ENCODE data around the gene CRACR2A. TPM values are rescaled to one million over a fixed set of nuclear protein-coding genes. Genes with fewer than 3 reads are reported as not detected.

The CRACR2A gene
- total RNA-seq, 1 experiment from 2014 or later, result not detected

DNA sequence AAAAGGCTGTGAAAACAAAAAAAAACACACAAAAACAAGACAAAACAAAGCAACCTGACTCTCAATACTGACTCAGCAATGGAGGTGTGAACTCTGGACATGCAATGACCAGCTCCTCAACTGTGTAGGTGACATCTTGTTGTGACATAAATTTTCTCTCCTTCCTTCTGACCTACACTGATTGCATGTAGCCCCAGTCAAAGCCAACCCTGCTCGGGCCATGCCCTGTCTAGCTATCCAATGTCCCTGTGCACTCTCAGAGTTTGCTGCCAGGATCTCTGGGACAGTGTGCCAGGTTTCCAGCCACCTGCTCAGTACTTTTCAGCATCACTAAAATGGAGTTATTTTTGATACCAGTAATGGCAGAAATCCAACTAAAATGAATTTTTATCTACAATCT, 18.9 kb upstream of the CRACR2A start:
- DNase-seq (ENCODE audit: unreplicated experiment), result no peak
- no peaks in the 10 kb centered on the region for H3K36me3 Mint-ChIP-seq (ENCODE audit: insufficient read depth, unreplicated experiment)
- BruUV-seq (replicated peaks), result no TSS peak
- CTCF ChIA-PET, result interaction anchor here (0.6 to 9.8 kb wide), 9 partner anchors 32 to 698 kb away, joined by 3 to 188 read pairs (median 4); no protein-coding TSS in a partner anchor
- POLR2A ChIA-PET, result interaction anchor here (0.8 kb wide), 1 partner anchor 248 kb away, joined by 3 read pairs; no protein-coding TSS in a partner anchor
- no peaks in the 10 kb centered on the region for H3K27me3 Mint-ChIP-seq (ENCODE audit: insufficient read depth, unreplicated experiment)
- no peak overlapping the region for H3K27ac Mint-ChIP-seq (ENCODE audit: low read depth, unreplicated experiment)
- TF ChIP-seq, protein P1, sequence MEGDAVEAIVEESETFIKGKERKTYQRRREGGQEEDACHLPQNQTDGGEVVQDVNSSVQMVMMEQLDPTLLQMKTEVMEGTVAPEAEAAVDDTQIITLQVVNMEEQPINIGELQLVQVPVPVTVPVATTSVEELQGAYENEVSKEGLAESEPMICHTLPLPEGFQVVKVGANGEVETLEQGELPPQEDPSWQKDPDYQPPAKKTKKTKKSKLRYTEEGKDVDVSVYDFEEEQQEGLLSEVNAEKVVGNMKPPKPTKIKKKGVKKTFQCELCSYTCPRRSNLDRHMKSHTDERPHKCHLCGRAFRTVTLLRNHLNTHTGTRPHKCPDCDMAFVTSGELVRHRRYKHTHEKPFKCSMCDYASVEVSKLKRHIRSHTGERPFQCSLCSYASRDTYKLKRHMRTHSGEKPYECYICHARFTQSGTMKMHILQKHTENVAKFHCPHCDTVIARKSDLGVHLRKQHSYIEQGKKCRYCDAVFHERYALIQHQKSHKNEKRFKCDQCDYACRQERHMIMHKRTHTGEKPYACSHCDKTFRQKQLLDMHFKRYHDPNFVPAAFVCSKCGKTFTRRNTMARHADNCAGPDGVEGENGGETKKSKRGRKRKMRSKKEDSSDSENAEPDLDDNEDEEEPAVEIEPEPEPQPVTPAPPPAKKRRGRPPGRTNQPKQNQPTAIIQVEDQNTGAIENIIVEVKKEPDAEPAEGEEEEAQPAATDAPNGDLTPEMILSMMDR (IDR thresholded peaks at IDR 0.05; ENCODE audit: unreplicated experiment), result no peak
- peaks cover 7% of the 10 kb centered on the region for H3K9me3 Mint-ChIP-seq (ENCODE audit: unreplicated experiment)
- intact Hi-C loops (cut with micrococcal nuclease), result loop anchor here (10.0 kb wide), 2 partner anchors 317 to 697 kb away; partner anchors contain the start of gene TSPAN9
- no peak overlapping the region for H3K4me3 Mint-ChIP-seq (ENCODE audit: unreplicated experiment)
- no peaks in the 10 kb centered on the region for H3K4me1 Mint-ChIP-seq (ENCODE audit: insufficient read depth, unreplicated experiment)

DNA sequence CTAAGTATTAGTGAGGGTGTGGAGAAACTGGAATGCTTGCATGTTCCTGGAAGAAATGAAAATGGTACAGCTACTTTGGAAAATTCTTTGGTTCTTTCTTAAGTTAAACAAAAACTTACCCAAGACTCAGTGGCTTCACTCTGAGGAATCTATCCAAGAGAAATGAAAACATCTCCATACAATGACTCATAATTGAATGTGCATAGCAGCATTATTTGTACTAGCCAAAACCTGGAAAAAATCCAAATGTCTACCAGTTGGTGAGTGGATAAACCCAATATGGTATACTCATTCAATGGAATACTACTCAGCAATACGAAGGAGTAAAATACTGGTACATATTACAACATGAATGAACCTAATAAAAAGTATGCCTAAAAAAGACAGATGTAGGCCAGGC, 18.0 kb upstream of the CRACR2A start:
- TF ChIP-seq, protein P1 (IDR thresholded peaks at IDR 0.05; ENCODE audit: unreplicated experiment), result no peak
- peak overlapping the region; percentile 80 for H3K27ac Mint-ChIP-seq (ENCODE audit: low read depth, unreplicated experiment)
- H3K4me1 Mint-ChIP-seq (ENCODE audit: insufficient read depth, unreplicated experiment), result no peaks in the 10 kb centered on the region
- H3K4me3 Mint-ChIP-seq (ENCODE audit: unreplicated experiment), result no peak overlapping the region
- CTCF ChIA-PET, result interaction anchor here (0.8 to 9.8 kb wide), 4 partner anchors 13 to 471 kb away, joined by 3 to 188 read pairs (median 5); no protein-coding TSS in a partner anchor
- POLR2A ChIA-PET, result interaction anchor here (0.6 to 1.7 kb wide), 3 partner anchors 23 to 470 kb away, joined by 3 to 7 read pairs (median 3); no protein-coding TSS in a partner anchor
- no peaks in the 10 kb centered on the region for H3K27me3 Mint-ChIP-seq (ENCODE audit: insufficient read depth, unreplicated experiment)
- intact Hi-C loops (cut with micrococcal nuclease), result loop anchor here (10.0 kb wide), 2 partner anchors 316 to 696 kb away; partner anchors contain the start of gene TSPAN9
- H3K36me3 Mint-ChIP-seq (ENCODE audit: insufficient read depth, unreplicated experiment), result no peaks in the 10 kb centered on the region
- H3K9me3 Mint-ChIP-seq (ENCODE audit: unreplicated experiment), result peaks cover 14% of the 10 kb centered on the region
- DNase-seq (ENCODE audit: unreplicated experiment), result peak; percentile 88
- BruUV-seq (replicated peaks), result no TSS peak

DNA sequence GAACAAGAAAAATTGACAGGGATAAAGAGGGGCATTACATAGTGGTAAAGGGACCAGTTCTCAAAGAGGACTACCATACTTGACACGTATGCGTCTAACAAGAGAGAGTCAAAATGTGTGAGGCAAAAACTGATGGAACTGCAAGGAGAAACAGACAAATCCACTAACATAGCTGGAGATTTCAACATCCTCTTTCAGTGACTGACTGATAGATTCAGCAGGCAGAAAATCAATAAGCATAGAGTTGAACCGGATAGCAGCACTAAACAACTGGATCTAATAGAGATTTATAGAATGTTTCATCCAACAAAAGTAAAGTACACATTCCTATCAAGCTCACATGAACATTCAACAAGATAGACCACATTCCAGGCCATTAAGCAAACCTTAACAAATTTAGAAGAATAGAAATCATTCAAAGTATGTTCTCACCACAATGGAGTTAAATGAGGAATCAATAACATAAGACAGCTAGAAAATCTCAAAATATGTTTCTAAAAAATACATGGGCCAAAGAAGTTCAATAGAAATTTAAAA, 16.1 kb upstream of the CRACR2A start:
- CTCF ChIA-PET, result interaction anchor here (1.0 to 9.8 kb wide), 2 partner anchors 469 to 492 kb away, joined by 3 to 188 read pairs; no protein-coding TSS in a partner anchor
- Mint-ChIP-seq H3K9me3 (ENCODE audit: unreplicated experiment) (peaks cover 14% of the 10 kb centered on the region), H3K36me3 (ENCODE audit: insufficient read depth, unreplicated experiment) (no peaks in the 10 kb centered on the region), H3K27me3 (ENCODE audit: insufficient read depth, unreplicated experiment) (no peaks in the 10 kb centered on the region), H3K4me1 (ENCODE audit: insufficient read depth, unreplicated experiment) (no peaks in the 10 kb centered on the region), H3K27ac (ENCODE audit: low read depth, unreplicated experiment) (no peak overlapping the region), H3K4me3 (ENCODE audit: unreplicated experiment) (no peak overlapping the region)
- intact Hi-C loops (cut with micrococcal nuclease), result no loop called here
- BruUV-seq (replicated peaks), result no TSS peak
- POLR2A ChIA-PET, result no interaction called here
- TF ChIP-seq, protein P1 (IDR thresholded peaks at IDR 0.05; ENCODE audit: unreplicated experiment), result no peak
- DNase-seq (ENCODE audit: unreplicated experiment), result no peak

DNA sequence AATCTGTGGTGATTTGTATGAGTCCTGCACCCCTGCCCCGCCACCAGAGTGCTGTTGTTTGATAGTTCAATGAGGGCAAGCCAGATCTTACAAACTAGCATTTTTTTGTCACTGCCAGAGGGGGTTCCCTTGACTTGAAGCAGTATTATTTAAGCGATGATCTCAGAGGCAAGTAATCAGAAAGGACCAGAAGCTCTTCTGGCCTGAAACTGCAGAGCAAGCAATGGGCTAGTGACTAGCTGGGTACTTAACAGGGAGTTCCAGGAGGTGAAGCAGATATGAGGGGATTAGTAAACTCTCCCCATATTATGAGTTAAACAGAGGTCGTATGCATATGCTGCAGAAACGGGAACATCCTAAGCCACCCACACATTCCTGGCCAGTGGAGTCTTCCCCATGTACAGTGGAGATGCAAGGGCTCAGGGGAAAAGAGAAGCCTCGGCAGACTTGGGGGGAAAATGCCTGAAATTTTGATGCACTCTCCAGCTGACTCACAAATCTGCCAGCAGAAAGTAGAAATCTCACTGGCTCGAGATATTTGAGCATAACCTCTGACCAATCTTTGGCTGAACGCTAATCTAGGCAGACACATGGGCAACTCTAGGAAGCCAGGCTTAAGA, 8.3 kb upstream of the CRACR2A start:
- Mint-ChIP-seq H3K9me3 (ENCODE audit: unreplicated experiment) (peaks cover 8% of the 10 kb centered on the region), H3K27ac (ENCODE audit: low read depth, unreplicated experiment) (no peak overlapping the region), H3K36me3 (ENCODE audit: insufficient read depth, unreplicated experiment) (no peaks in the 10 kb centered on the region), H3K27me3 (ENCODE audit: insufficient read depth, unreplicated experiment) (no peaks in the 10 kb centered on the region), H3K4me1 (ENCODE audit: insufficient read depth, unreplicated experiment) (no peaks in the 10 kb centered on the region), H3K4me3 (ENCODE audit: unreplicated experiment) (no peak overlapping the region)
- POLR2A ChIA-PET, result no interaction called here
- CTCF ChIA-PET, result interaction anchor here (1.1 kb wide), 1 partner anchor 16 kb away, joined by 4 read pairs; no protein-coding TSS in a partner anchor
- TF ChIP-seq, protein P1 (IDR thresholded peaks at IDR 0.05; ENCODE audit: unreplicated experiment), result no peak
- DNase-seq (ENCODE audit: unreplicated experiment), result no peak
- intact Hi-C loops (cut with micrococcal nuclease), result no loop called here
- no TSS peak for BruUV-seq (replicated peaks)

All from MCF 10A (cell line).